HFF-Myc (cell line): ENCODE data around the gene IGFN1.

Experiments used
- DNase-seq: peaks from one replicate; pipeline ENCODE4 v3.0.0-alpha.2; 2011; ENCODE audit warnings: low read depth; ENCODE audit errors: extremely low read depth
- H3K4me3 ChIP-seq: replicated peaks from 2 replicates; pipeline ENCODE4 v1.5.1; 2011; ENCODE audit warnings: low read depth, mild to moderate bottlenecking, control low read depth, low read length
- TF ChIP-seq, protein P1 (sequence below): IDR thresholded peaks from 2 replicates; pipeline ENCODE4 v1.5.1; 2012; ENCODE audit warnings: mild to moderate bottlenecking, low read depth, low read length, control low read depth; ENCODE audit errors: missing control alignments

IGFN1 gene

GRCh38 chr1:201191653-201192260, 1.1 kb downstream of the IGFN1 start:
- TF ChIP-seq, protein P1, sequence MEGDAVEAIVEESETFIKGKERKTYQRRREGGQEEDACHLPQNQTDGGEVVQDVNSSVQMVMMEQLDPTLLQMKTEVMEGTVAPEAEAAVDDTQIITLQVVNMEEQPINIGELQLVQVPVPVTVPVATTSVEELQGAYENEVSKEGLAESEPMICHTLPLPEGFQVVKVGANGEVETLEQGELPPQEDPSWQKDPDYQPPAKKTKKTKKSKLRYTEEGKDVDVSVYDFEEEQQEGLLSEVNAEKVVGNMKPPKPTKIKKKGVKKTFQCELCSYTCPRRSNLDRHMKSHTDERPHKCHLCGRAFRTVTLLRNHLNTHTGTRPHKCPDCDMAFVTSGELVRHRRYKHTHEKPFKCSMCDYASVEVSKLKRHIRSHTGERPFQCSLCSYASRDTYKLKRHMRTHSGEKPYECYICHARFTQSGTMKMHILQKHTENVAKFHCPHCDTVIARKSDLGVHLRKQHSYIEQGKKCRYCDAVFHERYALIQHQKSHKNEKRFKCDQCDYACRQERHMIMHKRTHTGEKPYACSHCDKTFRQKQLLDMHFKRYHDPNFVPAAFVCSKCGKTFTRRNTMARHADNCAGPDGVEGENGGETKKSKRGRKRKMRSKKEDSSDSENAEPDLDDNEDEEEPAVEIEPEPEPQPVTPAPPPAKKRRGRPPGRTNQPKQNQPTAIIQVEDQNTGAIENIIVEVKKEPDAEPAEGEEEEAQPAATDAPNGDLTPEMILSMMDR, result no peak
- H3K4me3 ChIP-seq, result no peak overlapping the region
- DNase-seq, result peak; percentile 73

DNA sequence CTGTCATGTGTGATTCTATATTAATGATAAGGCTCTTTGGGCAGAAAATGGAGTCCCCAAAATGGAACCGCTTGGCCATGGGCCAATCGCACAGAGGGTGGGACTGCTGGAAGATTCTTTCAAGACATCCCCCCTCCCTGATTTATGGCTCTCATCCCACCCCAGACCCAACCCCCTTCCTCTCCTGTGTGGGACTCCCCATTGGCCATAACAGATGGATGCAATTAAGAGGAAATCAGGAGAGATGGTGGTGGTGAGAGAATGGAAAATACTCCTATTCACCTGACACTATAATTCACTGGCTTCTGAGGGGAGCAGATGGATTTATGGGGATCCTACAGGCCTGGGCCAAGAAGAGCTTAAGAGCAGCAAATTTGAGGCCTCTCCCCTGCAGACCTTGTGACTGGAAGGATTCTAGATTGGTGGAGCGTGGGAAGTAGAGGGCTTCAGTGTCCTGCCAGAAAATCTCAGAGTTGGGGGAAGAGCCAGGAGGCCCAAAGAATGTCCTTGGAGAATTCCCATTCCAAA, 1.7 kb downstream of the IGFN1 start:
- no peak for DNase-seq
- no peak overlapping the region for H3K4me3 ChIP-seq
- TF ChIP-seq, protein P1, result no peak

GRCh38 chr1:201194046-201194445, 3.4 kb downstream of the IGFN1 start:
- TF ChIP-seq, protein P1, result no peak
- no peak overlapping the region for H3K4me3 ChIP-seq
- no peak for DNase-seq

DNA sequence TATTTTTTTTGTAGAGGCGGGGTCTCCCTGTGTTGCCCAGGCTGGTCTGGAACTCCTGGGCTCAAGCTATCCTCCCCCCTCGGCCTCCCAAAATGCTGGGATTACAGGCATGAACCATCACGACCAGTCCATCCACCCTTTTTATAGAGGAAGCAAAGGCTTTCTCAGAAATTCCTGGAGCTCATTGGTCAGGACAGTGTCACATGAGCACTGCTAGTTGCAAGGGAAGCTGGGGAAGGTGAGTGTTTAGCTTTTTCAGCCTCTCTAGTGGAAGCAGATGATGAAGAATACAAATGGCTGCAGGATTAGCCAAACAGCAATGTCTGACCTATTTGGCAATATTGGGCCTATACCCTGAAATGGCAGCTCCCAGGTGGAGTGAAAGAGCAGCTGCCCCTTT, 8.0 kb downstream of the IGFN1 start:
- no peak for DNase-seq
- H3K4me3 ChIP-seq, result no peak overlapping the region
- TF ChIP-seq, protein P1, result no peak

DNA sequence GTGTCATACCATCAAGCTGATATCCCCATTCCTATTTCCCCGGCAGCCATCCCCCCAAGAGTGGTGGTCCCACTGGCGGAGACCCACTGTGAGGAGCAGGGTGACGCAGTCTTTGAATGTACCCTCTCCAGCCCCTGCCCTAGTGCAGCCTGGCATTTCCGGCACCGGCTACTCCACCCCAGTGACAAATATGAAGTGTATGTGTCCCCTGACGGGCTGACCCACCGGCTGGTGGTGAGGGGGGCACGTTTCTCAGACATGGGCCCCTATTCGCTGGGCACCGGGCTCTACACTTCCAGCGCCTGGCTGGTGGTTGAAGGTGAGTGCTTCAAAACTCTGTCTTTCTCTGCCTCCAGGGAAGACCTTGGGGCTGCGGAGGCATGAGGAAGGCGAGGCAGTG, 14.4 kb downstream of the IGFN1 start:
- DNase-seq, result no peak
- H3K4me3 ChIP-seq, result no peak overlapping the region
- TF ChIP-seq, protein P1, result no peak

DNA sequence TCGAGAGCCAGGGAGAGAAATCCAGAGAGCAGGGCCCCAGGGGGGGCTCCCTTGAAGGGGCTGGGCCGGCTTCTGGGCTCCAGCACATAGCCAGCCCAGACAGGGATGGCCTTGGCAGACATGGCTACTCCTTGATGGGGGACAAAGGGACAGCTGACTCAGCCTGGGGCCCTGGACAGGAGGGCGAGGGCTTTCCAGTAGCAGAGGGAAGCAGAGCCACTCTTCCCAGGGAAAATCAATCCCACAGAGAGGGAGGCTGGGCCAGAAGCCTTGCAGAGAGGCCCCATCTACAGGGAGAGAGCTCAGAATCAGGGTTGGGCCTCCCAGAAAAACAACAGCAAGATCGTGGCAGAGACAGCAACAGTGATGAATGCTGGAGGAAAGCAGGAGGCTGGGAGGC, 15.6 kb downstream of the IGFN1 start:
- H3K4me3 ChIP-seq, result no peak overlapping the region
- DNase-seq, result no peak
- TF ChIP-seq, protein P1, result no peak

DNA sequence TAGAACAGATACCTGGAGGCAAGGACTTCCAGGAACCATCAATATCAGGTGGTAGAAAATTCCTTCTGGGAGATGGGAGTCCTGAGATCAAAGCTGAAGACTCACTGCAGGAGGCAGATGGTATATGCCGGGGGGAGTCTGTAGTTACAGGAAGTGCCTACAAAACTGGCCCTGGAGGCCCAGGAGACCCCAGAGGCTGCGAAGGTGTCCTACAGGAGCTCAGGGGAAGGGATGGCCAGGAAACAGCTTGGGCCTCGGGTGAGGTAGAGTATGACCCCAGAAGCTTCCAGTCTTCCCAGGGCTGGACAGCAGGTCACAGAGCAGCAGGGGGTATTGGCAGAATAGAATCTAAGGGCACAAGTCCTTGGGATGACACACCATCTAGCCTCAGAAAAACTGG, 16.4 kb downstream of the IGFN1 start:
- DNase-seq, result no peak
- no peak overlapping the region for H3K4me3 ChIP-seq
- TF ChIP-seq, protein P1, result no peak
